GM12801 (cell line): ENCODE data around the gene MAPKBP1.

Experiments
- TF ChIP-seq, protein P1 (sequence below): IDR thresholded peaks from one replicate; pipeline ENCODE4 v1.5.1; 2011; ENCODE audit warnings: control low read depth; ENCODE audit not compliant: insufficient read length; ENCODE audit errors: extremely low read depth

MAPKBP1 gene

DNA sequence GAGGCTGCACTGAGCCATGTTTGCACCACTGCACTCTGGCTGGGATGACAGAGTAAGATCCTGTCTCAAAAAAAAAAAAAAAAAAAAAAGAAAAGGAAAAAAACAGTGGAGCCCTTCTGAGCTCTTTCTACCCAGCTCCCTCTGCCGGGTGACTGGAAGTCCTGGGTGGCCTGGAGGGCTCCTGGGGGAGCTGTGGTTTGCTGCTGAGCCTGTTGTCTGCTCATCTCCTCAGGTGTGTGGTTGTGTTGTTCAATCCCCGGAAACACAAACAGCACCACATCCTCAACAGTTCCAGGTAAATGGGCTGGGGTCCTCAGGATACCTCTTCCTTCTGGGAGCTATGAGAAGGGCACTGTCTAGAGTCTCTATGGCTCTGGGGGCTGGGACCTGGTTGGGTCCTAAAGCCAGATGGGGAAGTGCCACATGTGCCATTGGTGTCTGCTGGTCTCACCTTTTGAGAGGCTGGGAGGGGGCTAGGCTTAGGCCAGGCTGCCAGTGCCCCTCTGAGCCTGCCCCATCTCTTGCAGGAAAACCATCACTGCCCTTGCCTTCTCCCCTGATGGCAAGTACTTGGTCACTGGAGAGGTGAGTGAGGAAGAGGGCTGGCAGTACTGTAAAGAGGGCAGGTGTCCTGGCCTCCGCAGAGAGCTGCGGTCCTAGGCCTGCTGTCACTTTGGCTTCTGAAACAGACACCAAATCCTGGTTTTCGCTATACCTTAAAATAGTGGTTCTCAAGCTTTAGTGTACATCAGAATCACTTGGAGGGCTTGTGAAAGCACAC lies 36.6 kb downstream of the MAPKBP1 start:
- TF ChIP-seq, protein P1, sequence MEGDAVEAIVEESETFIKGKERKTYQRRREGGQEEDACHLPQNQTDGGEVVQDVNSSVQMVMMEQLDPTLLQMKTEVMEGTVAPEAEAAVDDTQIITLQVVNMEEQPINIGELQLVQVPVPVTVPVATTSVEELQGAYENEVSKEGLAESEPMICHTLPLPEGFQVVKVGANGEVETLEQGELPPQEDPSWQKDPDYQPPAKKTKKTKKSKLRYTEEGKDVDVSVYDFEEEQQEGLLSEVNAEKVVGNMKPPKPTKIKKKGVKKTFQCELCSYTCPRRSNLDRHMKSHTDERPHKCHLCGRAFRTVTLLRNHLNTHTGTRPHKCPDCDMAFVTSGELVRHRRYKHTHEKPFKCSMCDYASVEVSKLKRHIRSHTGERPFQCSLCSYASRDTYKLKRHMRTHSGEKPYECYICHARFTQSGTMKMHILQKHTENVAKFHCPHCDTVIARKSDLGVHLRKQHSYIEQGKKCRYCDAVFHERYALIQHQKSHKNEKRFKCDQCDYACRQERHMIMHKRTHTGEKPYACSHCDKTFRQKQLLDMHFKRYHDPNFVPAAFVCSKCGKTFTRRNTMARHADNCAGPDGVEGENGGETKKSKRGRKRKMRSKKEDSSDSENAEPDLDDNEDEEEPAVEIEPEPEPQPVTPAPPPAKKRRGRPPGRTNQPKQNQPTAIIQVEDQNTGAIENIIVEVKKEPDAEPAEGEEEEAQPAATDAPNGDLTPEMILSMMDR, result no peak

DNA sequence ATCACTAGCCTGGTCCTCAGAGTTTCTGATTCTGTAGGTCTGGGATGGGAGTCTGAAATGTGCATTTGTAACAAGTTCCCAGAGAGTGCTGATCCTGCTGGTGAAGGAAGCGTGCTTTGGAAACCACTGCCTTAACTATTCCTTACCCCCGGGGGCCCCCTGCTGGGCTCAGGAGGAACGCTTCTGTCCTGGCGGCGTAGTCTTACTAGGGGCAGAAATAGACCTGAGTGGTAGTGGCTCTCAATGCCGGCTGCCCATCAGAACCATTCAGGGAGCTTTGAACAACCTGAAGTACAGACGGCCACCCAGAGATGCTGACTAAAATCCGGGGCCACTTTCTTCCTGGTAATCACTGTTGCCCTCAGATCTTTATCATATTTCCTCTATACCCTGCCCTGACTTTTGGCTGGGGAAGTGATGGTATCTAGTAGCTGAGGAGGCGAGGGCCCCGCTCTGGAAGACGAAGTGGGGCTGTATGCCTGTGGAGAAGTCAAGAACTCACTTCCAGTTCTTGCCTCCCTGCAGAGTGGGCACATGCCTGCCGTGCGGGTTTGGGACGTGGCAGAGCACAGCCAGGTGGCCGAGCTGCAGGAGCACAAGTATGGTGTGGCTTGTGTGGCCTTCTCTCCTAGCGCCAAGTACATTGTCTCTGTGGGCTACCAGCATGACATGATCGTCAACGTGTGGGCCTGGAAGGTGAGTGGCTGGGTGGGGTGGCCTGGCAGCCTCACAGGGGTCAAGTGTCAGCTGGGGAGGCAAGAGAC lies 37.3 kb downstream of the MAPKBP1 start:
- TF ChIP-seq, protein P1, result peak; percentile 22

DNA sequence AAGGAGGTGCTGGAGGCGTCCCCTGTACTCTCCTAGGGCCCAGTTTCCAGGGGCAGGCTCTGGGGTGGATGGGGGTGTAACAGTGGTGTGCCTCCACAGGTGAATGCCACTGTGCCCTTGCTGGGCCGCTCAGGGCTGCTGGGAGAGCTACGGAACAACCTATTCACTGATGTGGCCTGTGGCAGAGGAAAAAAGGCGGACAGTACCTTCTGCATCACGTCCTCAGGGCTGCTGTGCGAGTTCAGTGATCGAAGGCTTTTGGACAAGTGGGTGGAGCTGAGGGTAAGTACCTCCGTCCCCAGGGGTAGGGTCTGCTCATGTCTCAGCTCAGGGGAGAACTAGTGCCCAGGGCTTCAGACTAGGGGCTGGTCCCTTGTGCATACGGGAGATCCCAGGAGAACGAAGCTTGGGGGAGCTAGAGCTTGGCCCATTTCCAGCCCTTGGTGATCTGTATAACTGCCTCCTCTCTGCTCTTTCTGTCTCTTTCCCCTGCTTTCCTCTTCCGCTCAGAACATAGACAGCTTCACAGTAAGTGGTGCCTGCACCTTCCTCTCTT lies 38.6 kb downstream of the MAPKBP1 start:
- TF ChIP-seq, protein P1, result no peak

DNA sequence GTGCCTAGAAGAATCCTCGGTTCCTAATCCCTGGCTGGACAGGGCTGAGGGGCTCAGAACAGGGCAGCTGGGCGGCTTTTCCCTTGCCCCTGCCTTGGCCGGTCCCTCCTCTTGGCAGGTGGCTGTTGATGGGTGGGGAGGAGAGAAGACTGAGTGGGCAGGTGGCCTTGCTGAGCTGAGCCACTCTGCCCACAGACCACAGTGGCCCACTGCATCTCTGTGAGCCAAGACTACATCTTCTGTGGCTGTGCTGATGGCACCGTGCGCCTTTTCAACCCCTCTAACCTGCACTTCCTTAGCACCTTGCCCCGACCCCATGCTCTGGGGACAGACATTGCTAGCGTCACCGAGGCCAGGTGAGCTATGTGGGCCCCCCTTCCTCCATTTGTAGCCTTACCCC lies 39.1 kb downstream of the MAPKBP1 start:
- TF ChIP-seq, protein P1, result no peak

DNA sequence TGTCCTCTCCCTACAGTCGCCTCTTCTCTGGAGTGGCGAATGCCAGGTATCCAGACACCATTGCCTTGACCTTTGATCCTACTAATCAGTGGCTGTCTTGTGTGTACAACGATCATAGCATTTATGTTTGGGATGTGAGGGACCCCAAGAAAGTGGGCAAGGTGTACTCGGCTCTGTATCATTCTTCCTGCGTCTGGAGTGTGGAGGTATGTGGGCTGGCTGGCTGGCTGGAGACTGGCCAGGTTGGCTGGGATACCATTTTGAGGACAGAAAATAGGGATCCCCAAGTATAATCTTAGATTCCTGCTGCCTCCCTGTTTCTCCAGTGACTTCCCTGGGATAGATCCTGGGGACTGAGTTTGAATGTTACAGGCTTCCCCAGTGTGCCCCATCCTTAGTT lies 40.2 kb downstream of the MAPKBP1 start:
- TF ChIP-seq, protein P1, result no peak

DNA sequence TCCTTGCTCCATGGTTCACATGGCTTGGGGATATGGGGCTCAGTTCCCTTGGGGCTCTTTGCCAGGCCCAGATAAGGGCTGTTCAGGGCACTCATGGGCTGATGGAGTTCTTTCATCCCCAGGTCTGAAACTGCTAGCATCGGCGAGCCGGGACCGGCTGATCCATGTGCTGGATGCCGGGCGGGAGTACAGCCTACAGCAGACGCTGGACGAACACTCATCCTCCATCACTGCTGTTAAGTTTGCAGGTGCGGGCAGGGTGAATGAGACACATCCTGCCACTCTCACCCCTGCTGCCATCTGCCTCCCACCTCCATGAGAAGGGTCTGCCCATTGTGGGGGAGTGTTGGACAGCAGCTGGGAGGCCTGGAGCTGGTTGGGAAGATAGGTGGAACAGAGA lies 42.5 kb downstream of the MAPKBP1 start:
- TF ChIP-seq, protein P1, result no peak

DNA sequence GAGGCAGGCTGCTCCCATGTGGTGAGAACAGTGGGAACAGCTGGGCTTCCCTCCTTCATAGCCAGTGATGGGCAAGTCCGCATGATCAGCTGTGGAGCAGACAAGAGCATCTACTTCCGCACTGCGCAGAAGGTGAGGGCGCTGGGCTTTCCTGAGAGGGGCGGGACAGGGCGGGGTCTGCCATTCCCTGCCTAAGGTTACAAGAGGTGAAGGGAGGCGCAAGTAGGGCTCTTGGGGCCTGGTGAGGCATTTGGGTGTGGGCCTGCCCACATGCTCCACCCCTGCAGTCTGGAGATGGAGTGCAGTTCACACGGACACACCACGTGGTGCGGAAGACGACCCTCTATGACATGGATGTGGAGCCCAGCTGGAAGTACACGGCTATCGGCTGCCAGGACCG lies 43.0 kb downstream of the MAPKBP1 start:
- TF ChIP-seq, protein P1, result no peak
